Measurements from ENCODE around the gene GALNT17. TPM values are rescaled to one million over a fixed set of nuclear protein-coding genes. Genes with fewer than 3 reads are reported as not detected.

GALNT17 gene
- total RNA-seq, 6 donors from 2014 or later: 5.3 to 26.2 (median 10.1) TPM

GRCh38 chr7:71668572-71668971, 536.6 kb downstream of the GALNT17 start:
- ATAC-seq (ENCODE audit: low FRiP score in 2 of 2): no peak
- TF ChIP-seq POLR2AphosphoS5 (IDR thresholded peaks at IDR 0.05) (no peak), POLR2A (IDR thresholded peaks at IDR 0.05) (no peak), EP300 (IDR thresholded peaks at IDR 0.05) (no peak)
- TF ChIP-seq, protein P1, sequence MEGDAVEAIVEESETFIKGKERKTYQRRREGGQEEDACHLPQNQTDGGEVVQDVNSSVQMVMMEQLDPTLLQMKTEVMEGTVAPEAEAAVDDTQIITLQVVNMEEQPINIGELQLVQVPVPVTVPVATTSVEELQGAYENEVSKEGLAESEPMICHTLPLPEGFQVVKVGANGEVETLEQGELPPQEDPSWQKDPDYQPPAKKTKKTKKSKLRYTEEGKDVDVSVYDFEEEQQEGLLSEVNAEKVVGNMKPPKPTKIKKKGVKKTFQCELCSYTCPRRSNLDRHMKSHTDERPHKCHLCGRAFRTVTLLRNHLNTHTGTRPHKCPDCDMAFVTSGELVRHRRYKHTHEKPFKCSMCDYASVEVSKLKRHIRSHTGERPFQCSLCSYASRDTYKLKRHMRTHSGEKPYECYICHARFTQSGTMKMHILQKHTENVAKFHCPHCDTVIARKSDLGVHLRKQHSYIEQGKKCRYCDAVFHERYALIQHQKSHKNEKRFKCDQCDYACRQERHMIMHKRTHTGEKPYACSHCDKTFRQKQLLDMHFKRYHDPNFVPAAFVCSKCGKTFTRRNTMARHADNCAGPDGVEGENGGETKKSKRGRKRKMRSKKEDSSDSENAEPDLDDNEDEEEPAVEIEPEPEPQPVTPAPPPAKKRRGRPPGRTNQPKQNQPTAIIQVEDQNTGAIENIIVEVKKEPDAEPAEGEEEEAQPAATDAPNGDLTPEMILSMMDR (IDR thresholded peaks at IDR 0.05): no peak

DNA sequence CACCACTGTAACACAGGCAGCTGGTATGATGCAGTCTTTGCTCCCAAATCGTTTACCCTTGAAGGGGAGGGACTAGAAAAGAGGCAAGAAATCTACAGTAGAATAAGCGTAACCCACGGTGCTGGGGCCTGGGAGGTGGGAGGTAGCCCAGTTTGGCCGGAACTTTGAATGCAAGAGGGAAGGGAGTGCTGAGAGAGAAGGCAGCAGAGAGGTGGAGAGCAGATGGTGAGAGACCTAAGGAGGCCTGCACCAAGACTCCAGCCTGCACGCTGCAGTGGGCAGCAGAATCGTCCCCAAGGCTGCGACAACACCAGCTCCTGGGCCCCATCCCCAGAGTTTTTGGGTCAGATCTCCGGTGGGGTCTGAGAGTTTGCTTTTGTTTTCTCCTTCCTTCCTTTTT, 547.5 kb downstream of the GALNT17 start:
- no peak overlapping the region for H3K4me3 ChIP-seq
- H3K4me1 ChIP-seq: peaks cover 0 to 6% (median 0%) of the 10 kb centered on the region in 4 donors
- no peak for ATAC-seq (ENCODE audit: low FRiP score in 2 of 2)
- no peak for DNase-seq
- no peak overlapping the region for H3K27ac ChIP-seq
- 57 to 58% methylated on average over 8 of the region's 8 CpGs for whole genome bisulfite sequencing, 2 donors
- TF ChIP-seq POLR2AphosphoS5 (IDR thresholded peaks at IDR 0.05) (no peak), EP300 (IDR thresholded peaks at IDR 0.05) (no peak), POLR2A (IDR thresholded peaks at IDR 0.05) (no peak)
- TF ChIP-seq, protein P1 (IDR thresholded peaks at IDR 0.05): no peak
- H3K9me3 ChIP-seq: no peaks in the 10 kb centered on the region
- H3K36me3 ChIP-seq: no peaks in the 10 kb centered on the region
- H3K27me3 ChIP-seq: no peaks in the 10 kb centered on the region

More at GRCh38 chr7:71668572-71668971, 536.6 kb downstream of the GALNT17 start:
- H3K27ac ChIP-seq: no peak overlapping the region
- no peak overlapping the region for H3K4me3 ChIP-seq
- peaks cover 0 to 3% (median 0%) of the 10 kb centered on the region in 4 donors for H3K9me3 ChIP-seq
- no peak for DNase-seq
- no peaks in the 10 kb centered on the region for H3K4me1 ChIP-seq
- WGBS, 2 donors: 88 to 96% methylated on average over 1 of the region's 1 CpG
- H3K36me3 ChIP-seq: no peaks in the 10 kb centered on the region
- no peaks in the 10 kb centered on the region for H3K27me3 ChIP-seq

- no peak overlapping the region for H3K27ac ChIP-seq
- H3K36me3 ChIP-seq: no peaks in the 10 kb centered on the region
- H3K9me3 ChIP-seq: no peaks in the 10 kb centered on the region
- no peaks in the 10 kb centered on the region for H3K27me3 ChIP-seq
- DNase-seq (no peak), ATAC-seq (ENCODE audit: low FRiP score in 2 of 2) (no peak)
- H3K4me3 ChIP-seq: no peak overlapping the region
- 90 to 91% methylated on average over 2 to 5 of the region's 5 CpGs for WGBS, 2 donors
- peaks cover 0 to 6% (median 0%) of the 10 kb centered on the region in 4 donors for H3K4me1 ChIP-seq
- TF ChIP-seq POLR2A (IDR thresholded peaks at IDR 0.05) (no peak), EP300 (IDR thresholded peaks at IDR 0.05) (no peak), POLR2AphosphoS5 (IDR thresholded peaks at IDR 0.05) (no peak)
- TF ChIP-seq, protein P1 (IDR thresholded peaks at IDR 0.05): no peak
Observed at GRCh38 chr7:71682181-71682580, 550.2 kb downstream of the GALNT17 start.

DNA sequence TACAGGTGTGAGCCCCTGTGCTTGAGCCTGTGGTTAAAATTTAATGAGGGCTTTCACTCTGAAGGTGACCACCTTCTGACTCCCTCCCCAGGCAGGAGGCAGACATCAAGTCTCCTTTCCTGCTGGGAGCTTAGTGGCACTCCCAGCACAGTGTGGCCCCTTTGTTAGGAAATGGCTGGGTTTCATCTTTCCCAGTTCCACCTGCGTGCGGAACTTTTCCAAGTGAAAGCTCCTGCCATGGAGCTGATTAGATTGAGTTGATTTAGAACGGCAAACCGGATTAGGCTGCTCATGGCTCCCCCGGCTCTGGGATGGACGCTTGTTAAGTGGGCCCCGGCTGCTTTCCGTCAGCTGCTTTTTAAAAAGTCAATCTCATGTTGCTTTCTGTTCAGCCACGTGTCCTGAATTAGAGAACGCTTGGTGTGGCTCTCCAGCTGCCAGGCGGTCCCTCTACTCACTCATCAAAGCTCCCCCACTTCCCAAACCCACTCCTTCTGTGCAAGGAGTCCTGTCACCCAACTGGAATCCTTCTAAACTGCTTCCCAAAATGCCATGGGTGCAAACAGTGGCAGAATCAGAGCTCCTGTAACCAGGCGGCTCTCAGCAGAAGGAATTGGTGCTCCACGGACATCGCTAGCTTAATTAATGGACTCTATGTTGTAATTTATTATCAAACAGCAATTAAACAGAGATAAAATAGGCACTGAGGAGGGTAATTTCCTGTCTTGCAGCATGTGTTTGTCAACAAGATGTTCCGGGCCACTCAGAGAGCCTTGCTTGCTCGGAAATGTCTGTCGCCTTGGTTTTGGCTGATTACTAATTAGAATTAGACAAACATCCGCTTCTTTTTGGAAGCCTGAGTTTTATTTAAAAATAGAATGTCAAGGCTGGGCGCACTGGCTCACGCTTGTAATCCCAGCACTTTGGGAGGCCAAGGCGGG, 551.2 kb downstream of the GALNT17 start:
- ATAC-seq (ENCODE audit: low FRiP score in 2 of 2) (peak in 1 of 2 donors; percentile 9), DNase-seq (no peak)
- Histone ChIP-seq H3K4me3 (no peak overlapping the region), H3K9me3 (no peaks in the 10 kb centered on the region), H3K36me3 (no peaks in the 10 kb centered on the region), H3K27me3 (no peaks in the 10 kb centered on the region), H3K4me1 (peaks cover 0 to 6% (median 0%) of the 10 kb centered on the region in 4 donors), H3K27ac (peak overlapping the region in 3 of 4 donors; percentile 19 to 52 (median 38))
- TF ChIP-seq, protein P1 (IDR thresholded peaks at IDR 0.05): no peak
- TF ChIP-seq EP300 (IDR thresholded peaks at IDR 0.05) (no peak), POLR2A (IDR thresholded peaks at IDR 0.05) (no peak), POLR2AphosphoS5 (IDR thresholded peaks at IDR 0.05) (no peak)
- 39 to 43% methylated on average over 15 to 21 of the region's 21 CpGs for WGBS, 2 donors

Data from upper lobe of left lung (tissue), 6 donors.